Stimulated activated CD8-positive, alpha-beta memory T cell treated with anti-CD3 and anti-CD28 coated beads, Interleukin-4, amount 100 ng/mL, for 1 hour (primary cell): ENCODE results near the gene ZNF155.
"Not testable (repeated sequence)": the region's sequence is repeated elsewhere in the genome, so short reads cannot be mapped to it uniquely, and the experiment has no call there.

Experiments
- DNase-seq, 2 donors: peaks; one replicate each; pipeline ENCODE4 v3.0.0-alpha.2; 2020; ENCODE audit warnings: low read depth in 2 of 2, low spot score in 1 of 2

Gene ZNF155

GRCh38 chr19:43983912-43984686, at the start of gene ZNF155:
Gene ZNF155, plus strand, starts transcription at chr19:43984188. Its CDS starts 4,356 bp downstream, at chr19:43988544.
- DNase-seq, result peak; percentile 33 to 36

GRCh38 chr19:43934985-43935708, 48.8 kb upstream of the ZNF155 start, which contains the start of gene ZNF45:
Gene ZNF45, minus strand, starts transcription at chr19:43935282. Its CDS starts 13,097 bp downstream, at chr19:43922185.
- DNase-seq, result peak; percentile 61 to 72

GRCh38 chr19:43936188-43936587, 47.8 kb upstream of the ZNF155 start:
- no peak for DNase-seq

- no peak for DNase-seq
Measured at GRCh38 chr19:43939557-43940260, 44.3 kb upstream of the ZNF155 start.

- no peak for DNase-seq
Measured at GRCh38 chr19:43940719-43941118, 43.3 kb upstream of the ZNF155 start.

- no peak for DNase-seq
Measured at GRCh38 chr19:43941209-43941608, 42.8 kb upstream of the ZNF155 start.

GRCh38 chr19:43947412-43947811, 36.6 kb upstream of the ZNF155 start:
- DNase-seq, result not testable (repeated sequence)

GRCh38 chr19:43949803-43950202, 34.2 kb upstream of the ZNF155 start:
- DNase-seq, result not testable (repeated sequence)

GRCh38 chr19:43950834-43951645, 32.9 kb upstream of the ZNF155 start, which contains the start of gene ZNF221:
Gene ZNF221, plus strand, starts transcription at chr19:43951228. Its CDS starts 11,499 bp downstream, at chr19:43962727.
- peak; percentile 5 to 16 for DNase-seq

GRCh38 chr19:43956827-43957226, 27.2 kb upstream of the ZNF155 start:
- no peak for DNase-seq

GRCh38 chr19:43957891-43958290, 26.1 kb upstream of the ZNF155 start:
- DNase-seq, result no peak

- DNase-seq, result no peak
Measured at GRCh38 chr19:43960411-43960810, 23.6 kb upstream of the ZNF155 start.

GRCh38 chr19:43966079-43966694, 17.8 kb upstream of the ZNF155 start:
- DNase-seq, result no peak

GRCh38 chr19:43976732-43977131, 7.3 kb upstream of the ZNF155 start:
- no peak for DNase-seq

- no peak for DNase-seq
Measured at GRCh38 chr19:43983544-43983911, 460 bp upstream of the ZNF155 start.

GRCh38 chr19:43984687-43985000, 656 bp downstream of the ZNF155 start:
- no peak for DNase-seq

GRCh38 chr19:43997631-43998290, 13.8 kb downstream of the ZNF155 start:
- no peak for DNase-seq

- DNase-seq, result no peak
Measured at GRCh38 chr19:44002212-44002565, 18.2 kb downstream of the ZNF155 start.

GRCh38 chr19:44002566-44003460, 18.8 kb downstream of the ZNF155 start, which contains the start of gene ZNF230:
Gene ZNF230, plus strand, starts transcription at chr19:44002957. Its CDS starts 4,122 bp downstream, at chr19:44007079.
- peak; percentile 50 to 68 for DNase-seq
